ENCODE measurements around the gene ACAP1. TPM values are rescaled to one million over a fixed set of nuclear protein-coding genes. Genes with fewer than 3 reads are reported as not detected.

The ACAP1 gene
- polyA plus RNA-seq, 1 experiment, result 0.35 TPM

GRCh38 chr17:7315570-7316235 is 20.6 kb upstream of the ACAP1 start:
- H3K4me3 ChIP-seq (ENCODE audit: low read depth, low read length), result peak overlapping the region; percentile 86
- TF ChIP-seq CTCF (IDR thresholded peaks at IDR 0.05; ENCODE audit: low read depth, low read length), result no peak
- POLR2A ChIA-PET, result interaction anchor here (3.6 kb wide), 1 partner anchor 14 kb away, joined by 17 read pairs; the partner anchor contains the start of gene NEURL4
- H3K27me3 ChIP-seq (ENCODE audit: control insufficient read depth, insufficient read depth, low read length), result no peaks in the 10 kb centered on the region
- no peak for DNase-seq (ENCODE audit: low read depth, low spot score)
- CTCF ChIA-PET, result interaction anchor here (0.9 to 1.2 kb wide), 2 partner anchors 8 to 19 kb away, joined by 3 read pairs; no protein-coding TSS in a partner anchor
- peaks cover 2% of the 10 kb centered on the region; the same call in 1 of the 2 replicates for H3K9me3 ChIP-seq (ENCODE audit: control insufficient read depth, insufficient read depth, low read length)
- peak overlapping the region; percentile 53 for H3K27ac ChIP-seq (ENCODE audit: low read depth, low read length)

GRCh38 chr17:7317161-7317803 is 19.0 kb upstream of the ACAP1 start:
- ChIA-PET CTCF (interaction anchor here (1.3 kb wide), 1 partner anchor 272 kb away, joined by 3 read pairs; no protein-coding TSS in a partner anchor), POLR2A (no interaction called here)
- Histone ChIP-seq H3K27me3 (ENCODE audit: control insufficient read depth, insufficient read depth, low read length) (no peaks in the 10 kb centered on the region), H3K27ac (ENCODE audit: low read depth, low read length) (no peak overlapping the region), H3K9me3 (ENCODE audit: control insufficient read depth, insufficient read depth, low read length) (peaks cover 2% of the 10 kb centered on the region; the same call in 1 of the 2 replicates), H3K4me3 (ENCODE audit: low read depth, low read length) (no peak overlapping the region)
- no peak for DNase-seq (ENCODE audit: low read depth, low spot score)
- TF ChIP-seq CTCF (IDR thresholded peaks at IDR 0.05; ENCODE audit: low read depth, low read length), result no peak

- H3K4me3 ChIP-seq (ENCODE audit: low read depth, low read length), result no peak overlapping the region
- H3K27ac ChIP-seq (ENCODE audit: low read depth, low read length), result no peak overlapping the region
- no peaks in the 10 kb centered on the region for H3K27me3 ChIP-seq (ENCODE audit: control insufficient read depth, insufficient read depth, low read length)
- DNase-seq (ENCODE audit: low read depth, low spot score), result no peak
- no peak for TF ChIP-seq CTCF (IDR thresholded peaks at IDR 0.05; ENCODE audit: low read depth, low read length)
- ChIA-PET POLR2A (no interaction called here), CTCF (interaction anchor here (0.6 kb wide), 1 partner anchor 28 kb away, joined by 3 read pairs; no protein-coding TSS in a partner anchor)
- H3K9me3 ChIP-seq (ENCODE audit: control insufficient read depth, insufficient read depth, low read length), result peaks cover 2% of the 10 kb centered on the region; the same call in 1 of the 2 replicates
These were observed 18.0 kb upstream of the ACAP1 start for GRCh38 chr17:7318121-7318860.

GRCh38 chr17:7321466-7321865 is 14.9 kb upstream of the ACAP1 start:
- DNase-seq (ENCODE audit: low read depth, low spot score), result no peak
- H3K9me3 ChIP-seq (ENCODE audit: control insufficient read depth, insufficient read depth, low read length), result no peaks in the 10 kb centered on the region; the same call in 1 of the 2 replicates
- ChIA-PET CTCF (interaction anchor here (1.2 kb wide), 1 partner anchor 101 kb away, joined by 3 read pairs; no protein-coding TSS in a partner anchor), POLR2A (no interaction called here)
- H3K27me3 ChIP-seq (ENCODE audit: control insufficient read depth, insufficient read depth, low read length), result no peaks in the 10 kb centered on the region
- H3K4me3 ChIP-seq (ENCODE audit: low read depth, low read length), result no peak overlapping the region
- no peak overlapping the region for H3K27ac ChIP-seq (ENCODE audit: low read depth, low read length)
- no peak for TF ChIP-seq CTCF (IDR thresholded peaks at IDR 0.05; ENCODE audit: low read depth, low read length)

Measured in AG04450 (cell line).